ENCODE measurements around the gene ATAD5.
"Not testable (repeated sequence)": the region's sequence is repeated elsewhere in the genome, so short reads cannot be mapped to it uniquely, and the experiment has no call there.

ATAD5 gene

GRCh38 chr17:30920282-30920681 is 88.5 kb downstream of the ATAD5 start:
- H3K36me3 ChIP-seq (ENCODE audit: insufficient read depth, low read length) = no peaks in the 10 kb centered on the region
- no peaks in the 10 kb centered on the region for H3K9me3 ChIP-seq (replicated peaks; ENCODE audit: low read length)
- no peak overlapping the region for H3K4me3 ChIP-seq (ENCODE audit: low read length)
- peaks cover 10% of the 10 kb centered on the region for H3K4me1 ChIP-seq (ENCODE audit: control insufficient read depth, insufficient read depth, low read length)
- H3K4me2 ChIP-seq (ENCODE audit: low read length) = no peak overlapping the region
- H3K9ac ChIP-seq (ENCODE audit: low read depth, low read length) = no peak overlapping the region
- peaks cover 61% of the 10 kb centered on the region for H3K27me3 ChIP-seq (ENCODE audit: control insufficient read depth, insufficient read depth, low read length)

- no peak overlapping the region for H3K4me2 ChIP-seq (ENCODE audit: low read length)
- H3K9me3 ChIP-seq (replicated peaks; ENCODE audit: low read length) = no peaks in the 10 kb centered on the region
- peaks cover 10% of the 10 kb centered on the region for H3K4me1 ChIP-seq (ENCODE audit: control insufficient read depth, insufficient read depth, low read length)
- no peak overlapping the region for H3K9ac ChIP-seq (ENCODE audit: low read depth, low read length)
- H3K4me3 ChIP-seq (ENCODE audit: low read length) = no peak overlapping the region
- peaks cover 57% of the 10 kb centered on the region for H3K27me3 ChIP-seq (ENCODE audit: control insufficient read depth, insufficient read depth, low read length)
- no peaks in the 10 kb centered on the region for H3K36me3 ChIP-seq (ENCODE audit: insufficient read depth, low read length)
Measured at GRCh38 chr17:30920683-30921543, 89.1 kb downstream of the ATAD5 start.

- H3K4me3 ChIP-seq (ENCODE audit: low read length) = peak within 1 kb of the TSS; percentile 12
- H3K36me3 ChIP-seq (ENCODE audit: insufficient read depth, low read length) = no peaks in the 10 kb centered on the region
- peaks cover 65% of the 10 kb centered on the region for H3K27me3 ChIP-seq (ENCODE audit: control insufficient read depth, insufficient read depth, low read length)
- peak within 1 kb of the TSS; percentile 67 for H3K4me2 ChIP-seq (ENCODE audit: low read length)
- H3K4me1 ChIP-seq (ENCODE audit: control insufficient read depth, insufficient read depth, low read length) = peaks cover 10% of the 10 kb centered on the region
- H3K9ac ChIP-seq (ENCODE audit: low read depth, low read length) = no peak within 1 kb of the TSS
- H3K9me3 ChIP-seq (replicated peaks; ENCODE audit: low read length) = no peaks in the 10 kb centered on the region
Measured at GRCh38 chr17:30921544-30922196, 89.9 kb downstream of the ATAD5 start, which contains the start of gene ADAP2. Gene ADAP2 (plus strand): TSS chr17:30921945. CDS start chr17:30922015, 70 bp downstream.

GRCh38 chr17:30922235-30923030 is 90.7 kb downstream of the ATAD5 start:
- no peaks in the 10 kb centered on the region for H3K9me3 ChIP-seq (replicated peaks; ENCODE audit: low read length)
- no peaks in the 10 kb centered on the region for H3K36me3 ChIP-seq (ENCODE audit: insufficient read depth, low read length)
- peak overlapping the region; percentile 12 for H3K4me3 ChIP-seq (ENCODE audit: low read length)
- peaks cover 10% of the 10 kb centered on the region for H3K4me1 ChIP-seq (ENCODE audit: control insufficient read depth, insufficient read depth, low read length)
- H3K9ac ChIP-seq (ENCODE audit: low read depth, low read length) = no peak overlapping the region
- H3K4me2 ChIP-seq (ENCODE audit: low read length) = peak overlapping the region; percentile 67
- H3K27me3 ChIP-seq (ENCODE audit: control insufficient read depth, insufficient read depth, low read length) = peaks cover 68% of the 10 kb centered on the region

- Histone ChIP-seq H3K4me3 (ENCODE audit: low read length) (no peak overlapping the region), H3K36me3 (ENCODE audit: insufficient read depth, low read length) (no peaks in the 10 kb centered on the region), H3K9me3 (replicated peaks; ENCODE audit: low read length) (no peaks in the 10 kb centered on the region), H3K4me1 (ENCODE audit: control insufficient read depth, insufficient read depth, low read length) (peaks cover 10% of the 10 kb centered on the region), H3K27me3 (ENCODE audit: control insufficient read depth, insufficient read depth, low read length) (peaks cover 61% of the 10 kb centered on the region), H3K9ac (ENCODE audit: low read depth, low read length) (no peak overlapping the region), H3K4me2 (ENCODE audit: low read length) (no peak overlapping the region)
Measured at GRCh38 chr17:30924341-30924740, 92.6 kb downstream of the ATAD5 start.

GRCh38 chr17:30926516-30926915 is 94.8 kb downstream of the ATAD5 start:
- Histone ChIP-seq H3K4me2 (ENCODE audit: low read length) (no peak overlapping the region), H3K36me3 (ENCODE audit: insufficient read depth, low read length) (no peaks in the 10 kb centered on the region), H3K4me3 (ENCODE audit: low read length) (no peak overlapping the region), H3K9me3 (replicated peaks; ENCODE audit: low read length) (no peaks in the 10 kb centered on the region), H3K9ac (ENCODE audit: low read depth, low read length) (no peak overlapping the region), H3K4me1 (ENCODE audit: control insufficient read depth, insufficient read depth, low read length) (peaks cover 10% of the 10 kb centered on the region), H3K27me3 (ENCODE audit: control insufficient read depth, insufficient read depth, low read length) (peaks cover 60% of the 10 kb centered on the region)

- Histone ChIP-seq H3K4me1 (ENCODE audit: control insufficient read depth, insufficient read depth, low read length) (peaks cover under 1% of the 10 kb centered on the region), H3K4me3 (ENCODE audit: low read length) (no peak overlapping the region), H3K36me3 (ENCODE audit: insufficient read depth, low read length) (no peaks in the 10 kb centered on the region), H3K4me2 (ENCODE audit: low read length) (no peak overlapping the region), H3K9me3 (replicated peaks; ENCODE audit: low read length) (no peaks in the 10 kb centered on the region), H3K27me3 (ENCODE audit: control insufficient read depth, insufficient read depth, low read length) (peaks cover 48% of the 10 kb centered on the region), H3K9ac (ENCODE audit: low read depth, low read length) (no peak overlapping the region)
Measured at GRCh38 chr17:30927756-30928155, 96.0 kb downstream of the ATAD5 start.

GRCh38 chr17:30928584-30928983 is 96.8 kb downstream of the ATAD5 start:
- H3K4me3 ChIP-seq (ENCODE audit: low read length) = no peak overlapping the region
- no peak overlapping the region for H3K4me2 ChIP-seq (ENCODE audit: low read length)
- no peaks in the 10 kb centered on the region for H3K4me1 ChIP-seq (ENCODE audit: control insufficient read depth, insufficient read depth, low read length)
- H3K36me3 ChIP-seq (ENCODE audit: insufficient read depth, low read length) = no peaks in the 10 kb centered on the region
- H3K9me3 ChIP-seq (replicated peaks; ENCODE audit: low read length) = no peaks in the 10 kb centered on the region
- H3K9ac ChIP-seq (ENCODE audit: low read depth, low read length) = no peak overlapping the region
- H3K27me3 ChIP-seq (ENCODE audit: control insufficient read depth, insufficient read depth, low read length) = peaks cover 44% of the 10 kb centered on the region

- H3K9ac ChIP-seq (ENCODE audit: low read depth, low read length) = no peak overlapping the region
- no peaks in the 10 kb centered on the region for H3K4me1 ChIP-seq (ENCODE audit: control insufficient read depth, insufficient read depth, low read length)
- no peak overlapping the region for H3K4me3 ChIP-seq (ENCODE audit: low read length)
- H3K4me2 ChIP-seq (ENCODE audit: low read length) = no peak overlapping the region
- no peaks in the 10 kb centered on the region for H3K9me3 ChIP-seq (replicated peaks; ENCODE audit: low read length)
- peaks cover 43% of the 10 kb centered on the region for H3K27me3 ChIP-seq (ENCODE audit: control insufficient read depth, insufficient read depth, low read length)
- H3K36me3 ChIP-seq (ENCODE audit: insufficient read depth, low read length) = no peaks in the 10 kb centered on the region
Measured at GRCh38 chr17:30929081-30929633, 97.4 kb downstream of the ATAD5 start.

GRCh38 chr17:30929861-30930260 is 98.1 kb downstream of the ATAD5 start:
- H3K9me3 ChIP-seq (replicated peaks; ENCODE audit: low read length); H3K36me3 ChIP-seq (ENCODE audit: insufficient read depth, low read length); H3K4me3 ChIP-seq (ENCODE audit: low read length); H3K4me1 ChIP-seq (ENCODE audit: control insufficient read depth, insufficient read depth, low read length); H3K9ac ChIP-seq (ENCODE audit: low read depth, low read length); H3K4me2 ChIP-seq (ENCODE audit: low read length): not testable (repeated sequence)
- H3K27me3 ChIP-seq (ENCODE audit: control insufficient read depth, insufficient read depth, low read length) = peaks cover 37% of the 10 kb centered on the region

- H3K4me3 ChIP-seq (ENCODE audit: low read length) = no peak overlapping the region
- no peaks in the 10 kb centered on the region for H3K9me3 ChIP-seq (replicated peaks; ENCODE audit: low read length)
- H3K4me1 ChIP-seq (ENCODE audit: control insufficient read depth, insufficient read depth, low read length) = no peaks in the 10 kb centered on the region
- H3K36me3 ChIP-seq (ENCODE audit: insufficient read depth, low read length) = no peaks in the 10 kb centered on the region
- peaks cover 37% of the 10 kb centered on the region for H3K27me3 ChIP-seq (ENCODE audit: control insufficient read depth, insufficient read depth, low read length)
- no peak overlapping the region for H3K4me2 ChIP-seq (ENCODE audit: low read length)
- H3K9ac ChIP-seq (ENCODE audit: low read depth, low read length) = no peak overlapping the region
Measured at GRCh38 chr17:30930495-30930894, 98.7 kb downstream of the ATAD5 start.

Data from skeletal muscle satellite cell (primary cell).